ENCODE results near the gene GMEB2.
"Not testable (repeated sequence)": the region's sequence is repeated elsewhere in the genome, so short reads cannot be mapped to it uniquely, and the experiment has no call there.

Gene GMEB2

GRCh38 chr20:63656451-63656850 lies 29.6 kb upstream of the GMEB2 start:
- no peak for DNase-seq

DNA sequence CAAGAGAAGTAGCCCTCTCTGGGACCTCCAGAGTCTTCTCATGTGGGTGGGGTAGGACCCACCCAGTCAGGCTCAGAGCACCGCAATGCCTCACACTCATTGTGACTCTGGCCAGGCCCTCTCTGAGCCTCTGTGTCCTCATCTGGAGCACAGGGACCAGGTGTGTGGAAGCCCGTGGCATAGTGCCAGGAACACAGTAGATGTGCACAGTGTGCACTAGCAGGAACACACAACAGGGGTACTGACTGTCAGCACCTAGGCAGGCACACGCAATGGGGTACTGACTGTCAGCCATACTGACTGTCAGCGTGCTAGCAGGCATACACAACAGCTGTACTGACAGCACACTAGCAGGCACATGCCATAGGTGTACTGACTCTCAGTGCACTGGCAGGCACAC lies 28.3 kb upstream of the GMEB2 start:
- no peak for DNase-seq

DNA sequence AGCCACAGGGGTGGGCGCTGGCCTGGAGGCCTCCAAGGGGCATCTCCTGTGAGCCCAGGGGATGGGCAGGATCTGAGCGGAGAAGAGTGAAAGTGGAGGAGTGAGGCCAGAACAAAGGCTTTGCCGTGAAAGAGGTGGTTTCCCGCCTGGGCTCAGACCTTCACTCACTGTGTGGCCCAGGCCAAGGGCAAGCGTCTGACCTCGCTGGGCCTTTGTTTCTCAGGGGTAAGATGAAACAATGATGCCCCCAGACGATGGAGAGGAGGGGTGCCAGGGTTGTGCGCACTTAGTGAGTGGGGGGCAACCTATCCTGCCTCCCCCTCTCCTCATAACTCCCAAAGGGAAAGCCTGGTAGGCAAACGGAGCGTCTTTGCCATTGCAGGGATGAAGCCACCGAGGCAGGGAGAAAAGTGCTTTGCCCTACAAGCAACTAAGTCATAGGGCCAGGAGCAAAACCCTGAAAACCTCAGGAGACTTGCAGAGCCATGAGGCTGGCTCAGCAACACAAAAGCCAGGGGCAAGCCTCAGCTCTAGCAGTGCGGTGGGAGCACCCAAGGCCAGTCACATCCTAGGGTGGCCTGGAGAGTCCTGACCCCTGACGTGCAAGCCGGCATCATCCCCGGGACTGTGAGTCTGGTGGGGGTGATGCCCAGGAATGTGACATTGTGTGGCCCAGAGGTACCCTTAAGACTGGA lies 27.2 kb upstream of the GMEB2 start:
- no peak for DNase-seq

DNA sequence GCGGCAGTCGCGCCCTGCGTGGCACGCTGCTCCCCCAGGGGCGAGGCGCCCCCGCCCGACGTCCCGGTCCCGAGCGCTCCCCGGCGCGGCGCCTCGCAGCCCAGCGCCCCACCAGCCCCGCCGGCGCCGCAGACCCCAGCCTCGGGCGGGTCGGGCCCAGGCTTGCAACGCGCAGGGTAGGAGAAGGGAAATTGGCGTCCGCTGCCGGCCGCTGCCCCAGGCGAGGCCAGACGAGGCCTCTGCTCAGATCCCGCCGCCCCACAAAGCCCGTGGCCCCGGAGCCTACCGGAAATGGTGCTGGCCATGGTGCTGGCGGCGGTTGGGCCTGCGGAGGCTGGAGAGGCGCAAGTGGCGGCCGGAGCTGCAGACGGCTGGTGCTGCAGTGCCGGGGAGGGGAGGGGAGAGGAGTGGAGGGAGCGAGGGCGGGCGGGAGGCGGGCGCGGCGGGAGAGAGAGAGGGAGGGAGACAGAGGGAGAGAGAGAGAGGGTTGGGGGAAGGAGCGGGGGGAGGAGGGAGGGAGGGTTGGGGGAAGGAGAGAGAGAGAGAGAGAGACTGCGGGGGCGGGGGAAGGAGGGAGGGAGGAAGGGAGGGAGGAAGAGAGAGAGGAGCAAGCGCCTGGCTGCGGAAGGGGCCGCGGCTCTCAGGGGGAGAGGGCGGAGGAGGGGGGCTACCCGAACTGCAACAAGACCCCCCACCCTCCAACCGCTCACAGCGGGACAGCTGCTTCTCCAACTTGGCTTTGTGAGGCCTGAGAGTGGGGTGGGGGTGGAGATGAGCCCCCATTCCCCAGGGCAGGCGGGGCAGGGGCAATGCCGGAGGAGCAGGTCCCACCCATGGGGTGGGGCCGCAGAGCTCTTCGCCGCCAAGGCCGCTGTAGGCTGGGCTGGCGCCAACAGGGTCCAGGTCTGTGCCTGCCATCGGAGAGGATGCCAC lies 26.4 kb upstream of the GMEB2 start, which contains the start of gene STMN3:
STMN3 (minus strand) TSS at position 384 of the 933 bp plus-strand sequence; CDS start at position 305, 79 bp downstream.
- peak; percentile 80 to 84 for DNase-seq

DNA sequence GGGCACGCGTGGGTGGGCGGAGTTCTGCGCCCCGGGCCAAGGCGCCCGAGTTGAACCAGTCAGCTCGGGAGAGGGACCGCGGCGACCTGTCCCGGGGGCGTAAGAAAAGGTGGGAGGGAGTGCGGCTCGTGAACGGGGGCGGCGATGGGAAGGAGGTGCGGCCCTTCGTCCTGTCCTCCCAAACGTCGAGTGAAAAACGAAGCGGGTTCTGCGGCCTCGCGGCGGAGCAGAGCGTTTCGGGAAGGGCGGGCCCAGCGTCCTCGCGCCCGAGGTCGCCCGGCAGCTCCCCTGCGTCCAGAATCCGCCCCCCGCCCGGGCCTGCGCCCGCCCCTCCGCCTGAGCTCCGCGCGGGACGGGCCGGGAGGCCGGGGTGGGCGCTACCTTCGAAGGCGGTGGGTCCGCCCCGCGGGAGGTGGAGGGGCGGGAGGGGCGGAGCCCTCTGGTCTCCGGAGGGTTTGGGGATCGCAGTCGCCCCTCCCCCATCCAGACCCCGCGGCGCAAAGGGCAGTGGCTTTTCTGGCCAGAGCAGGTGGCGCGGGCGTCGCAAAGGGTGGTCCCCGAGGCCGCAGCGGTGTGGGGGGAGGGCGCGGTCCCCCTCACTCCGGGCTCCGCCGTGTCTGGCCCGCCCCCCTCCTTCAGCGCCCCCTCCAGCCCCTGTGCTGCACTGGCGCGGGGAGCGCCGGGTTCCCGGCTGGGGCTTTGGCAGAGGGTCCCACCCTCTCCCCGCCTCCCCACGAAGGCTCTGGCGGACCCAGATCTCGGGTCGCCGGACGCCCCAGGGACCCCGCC lies 25.5 kb upstream of the GMEB2 start:
- DNase-seq, result peak in 1 of 2 experiments; percentile 78

GRCh38 chr20:63651942-63652191 lies 25.0 kb upstream of the GMEB2 start:
- DNase-seq, result no peak

DNA sequence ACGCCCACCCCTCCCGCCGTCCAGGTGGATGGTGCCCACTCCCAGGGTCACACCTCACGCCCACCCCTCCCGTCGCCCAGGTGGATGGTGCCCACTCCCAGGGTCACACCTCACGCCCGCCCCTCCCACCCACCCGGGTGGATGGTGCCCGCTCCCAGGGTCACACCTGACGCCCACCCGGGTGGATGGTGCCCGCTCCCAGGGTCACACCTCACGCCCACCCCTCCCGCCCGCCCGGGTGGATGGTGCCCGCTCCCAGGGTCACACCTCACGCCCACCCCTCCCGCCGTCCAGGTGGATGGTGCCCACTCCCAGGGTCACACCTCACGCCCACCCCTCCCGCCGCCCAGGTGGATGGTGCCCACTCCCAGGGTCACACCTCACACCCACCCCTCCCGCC lies 23.6 kb upstream of the GMEB2 start:
- not testable (repeated sequence) for DNase-seq

- no peak for DNase-seq
These were observed 22.1 kb upstream of the GMEB2 start for GRCh38 chr20:63648895-63649589.

DNA sequence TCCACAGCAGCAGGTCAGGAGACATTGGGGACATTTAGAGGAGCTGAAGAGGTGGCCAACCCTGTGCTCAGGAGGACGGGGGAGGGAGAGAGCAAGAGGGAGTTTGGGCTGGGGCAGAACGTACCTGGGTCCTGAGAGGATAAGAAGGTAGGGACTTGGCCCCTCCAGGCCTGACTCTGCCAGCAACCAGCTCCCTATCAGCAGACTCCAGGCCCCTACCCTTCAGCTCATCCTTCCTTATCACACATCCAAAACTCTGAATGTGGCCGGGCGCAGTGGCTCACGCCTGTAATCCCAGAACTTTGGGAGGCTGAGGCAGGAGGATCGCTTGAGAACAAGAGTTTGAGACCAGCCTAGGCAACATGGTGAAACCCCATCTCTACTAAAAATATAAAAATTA lies 21.3 kb upstream of the GMEB2 start:
- no peak for DNase-seq

DNA sequence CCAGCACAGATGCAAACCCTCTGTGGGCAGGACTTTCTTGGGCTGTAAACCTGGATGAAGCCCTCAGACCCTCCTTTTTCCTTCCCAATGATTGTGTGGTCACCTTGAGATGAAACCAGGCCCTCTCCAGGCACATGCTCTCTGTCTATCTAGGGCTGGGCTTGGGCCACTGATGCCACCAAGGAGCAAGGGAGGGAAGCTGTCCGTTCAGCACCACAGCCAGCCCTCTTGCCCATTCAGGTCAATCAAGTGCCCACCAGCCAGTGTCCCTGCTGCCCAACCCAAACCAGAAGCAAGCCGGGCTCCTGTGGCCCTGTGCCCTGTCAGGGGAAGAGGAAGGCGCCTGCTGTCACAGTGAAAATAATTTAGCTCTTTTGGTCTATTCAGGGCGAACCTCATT lies 18.3 kb upstream of the GMEB2 start:
- DNase-seq, result no peak

DNA sequence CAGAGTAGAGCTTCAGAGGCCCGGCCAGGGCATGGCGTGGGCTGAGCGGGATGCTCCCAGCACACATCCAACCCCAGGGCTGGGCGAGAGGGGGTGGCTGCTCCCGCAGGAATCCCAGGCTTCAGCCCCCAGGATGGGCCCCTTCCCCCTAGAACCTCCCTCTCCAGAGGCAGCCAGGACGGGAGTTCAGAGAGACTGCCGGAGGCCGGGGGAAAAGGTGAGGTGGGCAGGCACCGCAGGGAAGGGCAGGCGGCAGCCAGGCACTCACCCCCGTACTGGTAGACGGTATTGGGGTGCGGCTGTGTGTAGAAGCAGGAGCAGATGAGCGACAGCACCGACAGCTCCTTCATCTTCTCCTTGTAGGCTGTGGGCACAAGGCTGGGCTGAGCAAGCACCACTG lies 17.0 kb upstream of the GMEB2 start:
- no peak for DNase-seq

GRCh38 chr20:63643499-63643898 lies 16.6 kb upstream of the GMEB2 start:
- DNase-seq, result no peak

GRCh38 chr20:63642527-63643247 lies 15.8 kb upstream of the GMEB2 start:
- DNase-seq, result no peak

GRCh38 chr20:63641792-63642523 lies 15.1 kb upstream of the GMEB2 start:
- DNase-seq, result peak; percentile 18 to 44

GRCh38 chr20:63641146-63641791 lies 14.4 kb upstream of the GMEB2 start:
- DNase-seq, result no peak

DNA sequence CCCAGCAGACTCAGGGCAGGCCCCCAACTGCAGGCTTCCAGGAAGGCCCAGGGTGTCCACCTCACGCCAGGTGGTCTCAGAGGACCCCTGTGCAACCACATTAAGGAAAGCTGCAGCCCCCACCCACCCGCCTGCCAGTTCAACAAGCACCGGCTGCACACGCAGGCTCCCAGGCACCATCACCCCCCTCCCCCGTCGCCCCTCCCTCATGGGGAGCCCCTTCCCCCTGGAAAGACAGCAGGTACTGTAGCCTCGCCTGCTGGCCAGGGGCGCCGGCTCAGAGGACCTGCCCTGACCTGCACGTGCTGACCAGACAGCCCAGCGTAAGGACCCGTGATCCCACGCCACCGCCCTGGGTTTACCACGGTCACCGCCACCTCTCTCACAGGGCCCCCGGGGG lies 13.8 kb upstream of the GMEB2 start:
- DNase-seq, result not testable (repeated sequence)

DNA sequence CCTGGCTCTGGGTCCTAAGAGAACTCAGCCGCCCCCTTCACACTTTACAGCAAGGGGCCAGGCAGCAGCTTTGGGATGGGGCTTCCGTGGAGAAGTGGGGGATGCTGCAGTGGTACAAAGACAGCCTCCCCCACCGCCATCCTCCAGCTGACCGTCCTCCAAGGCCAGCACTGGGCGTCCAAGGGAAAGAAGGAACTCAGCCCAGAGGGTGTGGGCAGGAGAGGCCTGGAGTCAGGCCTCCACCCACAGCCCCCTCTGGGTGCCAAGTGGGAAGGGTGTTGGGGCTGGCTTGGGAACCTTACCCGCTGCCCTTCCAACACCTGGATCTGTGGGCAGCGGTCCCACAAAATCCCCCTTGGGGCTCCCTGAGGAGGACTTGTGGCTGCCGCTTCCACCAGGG lies 13.2 kb upstream of the GMEB2 start:
- DNase-seq, result no peak

GRCh38 chr20:63639093-63639975 lies 12.4 kb upstream of the GMEB2 start:
- DNase-seq, result no peak

- DNase-seq, result peak in 1 of 2 experiments; percentile 45
These were observed 10.1 kb upstream of the GMEB2 start for GRCh38 chr20:63636752-63637628.

All from NCI-H446 (cell line).